HG03442 (cell line): ENCODE measurements around the gene ARSI.
"Not testable (repeated sequence)": the region's sequence is repeated elsewhere in the genome, so short reads cannot be mapped to it uniquely, and the experiment has no call there.

Experiments used
- ATAC-seq: cut with Tn5 transposase; IDR thresholded peaks from one replicate; pipeline ENCODE4 v1.9.1; 2021; ENCODE audit warnings: mild to moderate bottlenecking, moderate library complexity; ENCODE audit not compliant: unreplicated experiment

Gene ARSI

DNA sequence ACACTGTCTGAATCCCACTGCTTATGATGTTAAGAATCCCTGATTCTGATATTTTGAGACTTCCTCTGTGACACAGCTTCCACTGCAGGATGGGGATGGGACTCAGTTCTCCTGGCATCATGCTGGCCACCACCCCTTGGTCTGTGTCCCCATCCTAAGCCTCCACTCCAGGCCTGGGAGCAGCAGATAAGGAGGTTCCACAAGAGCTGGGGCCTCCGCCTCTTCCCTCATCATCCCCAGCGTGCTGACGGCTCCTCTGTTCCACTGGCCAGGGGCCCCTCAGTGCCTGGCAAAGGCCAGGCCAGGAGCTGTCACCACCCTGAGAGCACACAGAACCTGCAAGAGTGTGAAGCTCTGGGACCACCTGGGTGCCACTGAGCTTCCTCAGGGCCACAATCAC is 53.8 kb downstream of the ARSI start:
- ATAC-seq, result no peak

DNA sequence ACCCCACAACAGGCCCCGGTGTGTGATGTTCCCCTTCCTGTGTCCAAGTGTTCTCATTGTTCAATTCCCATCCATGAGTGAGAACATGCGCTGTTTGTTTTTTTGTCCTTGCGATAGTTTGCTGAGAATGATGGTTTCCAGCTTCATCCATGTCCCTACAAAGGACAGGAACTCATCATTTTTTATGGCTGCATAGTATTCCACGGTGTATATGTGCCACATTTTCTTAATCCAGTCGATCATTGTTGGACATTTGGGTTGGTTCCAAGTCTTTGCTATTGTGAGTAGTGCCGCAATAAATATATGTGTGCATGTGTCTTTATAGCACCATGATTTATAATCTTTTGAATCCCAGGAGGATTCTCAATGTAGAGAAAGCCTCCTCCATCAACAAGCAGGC is 54.2 kb downstream of the ARSI start:
- not testable (repeated sequence) for ATAC-seq

DNA sequence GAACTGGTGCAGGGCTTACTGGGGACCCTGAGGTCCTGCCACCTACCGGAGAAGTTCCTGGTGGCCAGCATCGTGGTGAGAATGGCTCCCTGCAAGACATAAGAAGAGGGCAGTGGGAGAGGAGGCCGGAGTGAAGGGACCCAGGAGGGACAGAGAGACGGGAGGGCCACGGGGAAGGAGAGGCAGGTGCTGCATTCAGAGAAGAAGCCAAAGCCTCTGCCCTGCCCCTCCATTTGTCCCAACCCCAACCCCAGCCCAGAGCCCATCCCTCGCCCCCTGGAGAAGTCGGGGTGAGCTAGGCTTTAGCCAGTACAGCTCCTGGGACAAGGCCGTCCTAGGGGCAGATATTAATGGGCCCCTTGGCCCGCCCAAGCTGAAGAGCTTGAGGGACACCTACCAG is 55.0 kb downstream of the ARSI start:
- ATAC-seq, result no peak

DNA sequence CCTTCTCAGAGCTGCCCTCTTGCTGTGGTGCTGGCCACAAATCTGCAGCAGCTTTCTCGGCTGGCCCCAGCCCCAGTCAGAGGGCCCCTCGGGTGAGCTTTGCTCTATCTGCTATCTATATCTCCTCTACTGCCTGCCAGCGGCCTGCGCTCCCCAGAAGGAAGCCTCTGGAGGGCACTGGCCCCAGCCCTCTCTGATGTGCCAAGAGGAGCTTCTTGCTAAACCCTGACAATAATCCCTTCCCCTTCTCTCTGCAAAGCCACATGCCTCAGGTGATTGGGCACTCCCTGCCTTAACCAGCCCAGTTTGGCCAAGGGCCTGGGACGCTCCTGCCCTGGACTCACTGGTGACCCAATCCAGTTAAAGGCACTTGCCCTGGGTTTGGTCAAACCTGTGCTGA is 55.9 kb downstream of the ARSI start:
- no peak for ATAC-seq

DNA sequence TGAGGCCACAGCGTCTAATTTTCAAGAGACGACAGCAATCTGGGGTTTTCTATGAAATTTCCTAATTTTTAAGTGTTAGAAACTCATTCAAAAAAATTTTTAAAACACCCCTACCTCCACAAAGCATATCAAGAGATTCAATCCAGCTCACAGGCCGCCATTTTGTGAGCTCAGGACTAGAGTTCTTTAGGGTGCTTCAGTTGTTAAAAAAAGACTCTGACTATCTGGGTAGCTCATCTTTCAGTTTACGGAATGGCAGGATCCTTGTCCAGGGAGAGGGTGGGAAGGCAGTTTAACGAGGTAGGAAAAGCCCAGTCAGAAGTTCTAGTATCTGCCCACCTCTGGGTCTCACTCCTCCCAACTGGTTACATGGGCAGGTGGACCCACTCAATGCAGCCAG is 56.3 kb downstream of the ARSI start:
- ATAC-seq, result no peak
